KBM-7 (cell line): ENCODE measurements around the gene DNAH10.

Source experiments
- DNase-seq: peaks from one replicate; pipeline ENCODE4 v3.0.0-alpha.2; 2015
- in situ Hi-C: fragments of 300-500 bp; cut with MboI; formaldehyde crosslinking; loops from 2 replicates; pipeline ENCODE4 v1.14.3; 2020; ENCODE audit warnings: low sequenced_read_pairs, low pct_unique_long_range_greater_than_20kb, mixed read lengths

The DNAH10 gene

DNA sequence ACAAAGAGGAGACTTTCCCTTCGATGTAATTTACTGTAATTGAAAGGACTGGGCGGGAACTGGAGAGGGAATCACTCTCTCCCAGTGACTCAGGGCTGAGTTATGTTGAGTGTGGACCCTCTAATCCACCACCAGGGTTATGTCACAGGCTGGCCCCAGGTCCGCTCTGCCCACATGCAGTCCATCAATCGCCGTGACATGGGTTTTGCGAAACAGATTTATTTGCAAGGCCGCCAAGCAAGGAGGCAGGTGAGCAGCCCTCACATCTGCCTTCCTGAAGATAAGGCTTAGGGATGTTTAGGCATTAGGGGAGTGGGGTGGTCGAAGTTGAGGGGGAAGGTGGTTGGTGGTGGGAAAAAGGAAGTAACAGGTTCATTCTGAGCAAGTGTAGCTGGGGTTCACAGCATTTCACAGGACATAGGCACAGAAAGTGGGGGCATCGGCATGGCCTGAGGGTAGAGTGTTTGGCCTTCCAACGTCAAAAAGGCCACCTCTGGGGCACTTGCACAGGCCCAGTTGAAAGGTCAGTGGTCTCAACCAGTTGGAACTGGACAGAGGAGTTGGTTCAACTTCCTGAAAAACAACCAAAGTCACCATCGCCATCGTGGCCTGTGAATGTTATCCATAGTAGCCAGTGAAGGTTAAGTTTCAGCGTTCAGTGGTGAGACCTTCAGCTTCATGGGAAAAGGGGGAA is 66.9 kb downstream of the DNAH10 start:
- in situ Hi-C loops = no loop called here
- DNase-seq = no peak

DNA sequence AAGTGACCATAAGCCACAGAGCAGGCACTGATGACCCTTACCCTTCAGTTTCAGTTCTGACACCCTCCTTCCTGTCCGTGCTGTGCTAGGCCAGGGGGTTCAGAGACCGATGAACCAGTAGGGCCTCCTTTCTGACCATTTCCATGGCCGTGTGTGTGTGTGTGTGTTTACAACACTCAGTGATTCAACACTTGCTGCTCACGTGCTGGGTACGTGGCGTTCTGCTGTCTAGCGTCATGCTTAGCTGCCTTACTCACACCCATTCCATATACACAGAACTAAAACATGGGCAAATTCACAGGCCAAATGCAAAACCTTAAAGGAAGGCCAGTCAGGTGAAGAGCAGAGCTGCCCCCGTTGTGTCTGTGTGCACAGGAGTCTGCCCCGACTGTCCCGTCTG is 67.5 kb downstream of the DNAH10 start:
- in situ Hi-C loops = no loop called here
- DNase-seq = no peak

GRCh38 chr12:123830675-123831074 is 68.6 kb downstream of the DNAH10 start:
- in situ Hi-C loops = no loop called here
- DNase-seq = no peak

- no peak for DNase-seq
- in situ Hi-C loops = no loop called here
These were observed 70.0 kb downstream of the DNAH10 start for GRCh38 chr12:123832052-123832451.

GRCh38 chr12:123833830-123834229 is 71.7 kb downstream of the DNAH10 start:
- in situ Hi-C loops = no loop called here
- no peak for DNase-seq

DNA sequence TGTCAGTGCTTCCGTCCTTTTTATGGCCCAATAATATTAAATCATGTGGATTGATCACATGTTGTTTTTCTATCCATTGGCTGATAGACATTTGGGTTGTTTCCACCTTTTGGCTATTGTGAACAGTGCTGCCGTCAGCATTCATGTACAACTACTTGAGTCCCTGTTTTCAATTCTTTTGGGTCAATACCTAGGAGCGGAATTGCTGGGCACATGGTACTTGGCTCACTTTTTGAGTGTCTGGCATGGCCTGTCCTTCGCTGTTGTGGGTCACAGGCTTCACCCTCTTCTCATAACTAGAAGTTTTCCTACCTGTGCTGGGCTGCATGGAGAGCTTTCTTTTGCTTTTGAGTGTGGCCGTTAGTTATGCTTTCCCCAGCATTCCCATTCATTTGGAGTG is 72.7 kb downstream of the DNAH10 start:
- no peak for DNase-seq
- in situ Hi-C loops = no loop called here

GRCh38 chr12:123836292-123836691 is 74.2 kb downstream of the DNAH10 start:
- DNase-seq = no peak
- in situ Hi-C loops = no loop called here

DNA sequence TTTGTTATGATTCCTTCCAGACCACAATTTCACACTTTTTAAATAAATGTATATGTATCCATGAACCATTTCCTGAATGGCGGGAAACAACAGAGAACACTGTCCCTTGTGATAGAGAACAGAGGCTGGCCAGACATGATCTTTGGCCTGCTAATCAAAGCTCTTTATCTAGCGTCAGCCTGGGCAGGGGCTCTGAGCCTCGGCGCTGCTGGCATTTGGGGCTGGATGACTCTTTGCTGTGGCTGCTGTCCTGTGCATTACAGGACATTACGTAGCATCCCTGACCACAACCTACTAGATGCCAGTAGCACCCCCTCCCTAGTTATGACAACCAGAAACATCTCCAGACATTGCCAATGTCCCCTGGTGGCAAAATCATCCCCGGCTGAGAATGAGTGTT is 77.7 kb downstream of the DNAH10 start:
- no peak for DNase-seq
- in situ Hi-C loops = no loop called here

GRCh38 chr12:123840765-123841425 is 78.8 kb downstream of the DNAH10 start:
- no peak for DNase-seq
- in situ Hi-C loops = no loop called here

DNA sequence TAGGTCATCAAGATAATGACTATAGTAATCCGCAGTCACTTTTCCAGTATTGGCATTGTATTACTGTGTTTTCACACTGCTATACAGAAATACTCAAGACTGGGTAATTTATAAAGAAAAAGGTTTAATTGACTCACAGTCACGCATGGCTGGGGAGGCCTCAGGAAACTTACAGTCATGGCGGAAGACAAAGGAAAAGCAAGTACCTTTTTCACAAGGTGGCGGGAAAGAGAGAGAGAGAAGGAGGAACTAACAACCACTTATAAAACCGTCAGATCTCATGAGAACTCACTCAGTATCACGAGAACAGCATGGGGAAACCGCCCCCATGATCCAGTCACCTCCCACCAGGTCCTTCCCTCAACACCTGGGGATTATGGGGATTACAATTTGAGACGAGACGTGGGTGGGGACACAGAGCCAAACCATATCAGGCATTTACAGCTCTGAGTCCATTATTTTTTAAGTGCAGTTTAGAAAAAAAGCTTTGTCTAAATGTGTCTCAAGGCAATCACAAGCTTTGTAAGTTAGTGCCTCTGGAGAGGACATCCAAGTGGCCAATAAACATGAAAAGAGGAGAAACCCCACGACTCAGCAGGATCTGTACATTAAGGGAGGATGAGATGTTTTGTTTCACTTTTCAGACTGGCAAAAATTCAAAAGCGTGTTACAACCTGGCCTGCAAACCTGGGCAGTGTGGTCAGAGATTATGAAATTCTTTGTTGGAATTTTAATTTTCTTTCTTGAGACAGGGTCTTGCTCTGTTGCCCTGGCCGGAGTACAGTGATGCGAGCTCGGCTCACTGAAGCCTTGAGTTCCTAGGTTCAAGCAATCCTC is 82.0 kb downstream of the DNAH10 start:
- in situ Hi-C loops = no loop called here
- DNase-seq = peak; percentile 46

DNA sequence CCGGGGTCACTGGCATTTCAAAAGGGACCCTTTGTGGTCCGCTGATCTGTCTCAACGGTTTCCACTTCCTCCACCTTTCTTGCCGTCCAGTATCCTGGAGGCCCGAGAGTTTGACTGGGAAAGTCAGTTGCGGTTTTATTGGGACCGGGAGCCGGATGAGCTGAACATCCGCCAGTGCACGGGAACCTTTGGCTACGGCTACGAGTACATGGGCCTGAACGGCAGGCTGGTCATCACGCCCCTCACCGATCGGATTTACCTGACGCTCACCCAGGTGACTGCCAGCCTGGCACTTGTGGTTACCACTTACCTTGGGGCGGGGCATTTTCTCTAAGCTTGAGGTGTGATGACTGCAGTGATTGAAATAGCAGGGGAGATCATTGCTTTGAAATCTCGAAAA is 83.8 kb downstream of the DNAH10 start:
- DNase-seq = no peak
- in situ Hi-C loops = no loop called here

GRCh38 chr12:123846340-123846739 is 84.2 kb downstream of the DNAH10 start:
- DNase-seq = no peak
- in situ Hi-C loops = no loop called here

- no peak for DNase-seq
- in situ Hi-C loops = no loop called here
These were observed 84.9 kb downstream of the DNAH10 start for GRCh38 chr12:123847019-123847418.

GRCh38 chr12:123847876-123848275 is 85.8 kb downstream of the DNAH10 start:
- DNase-seq = no peak
- in situ Hi-C loops = no loop called here

DNA sequence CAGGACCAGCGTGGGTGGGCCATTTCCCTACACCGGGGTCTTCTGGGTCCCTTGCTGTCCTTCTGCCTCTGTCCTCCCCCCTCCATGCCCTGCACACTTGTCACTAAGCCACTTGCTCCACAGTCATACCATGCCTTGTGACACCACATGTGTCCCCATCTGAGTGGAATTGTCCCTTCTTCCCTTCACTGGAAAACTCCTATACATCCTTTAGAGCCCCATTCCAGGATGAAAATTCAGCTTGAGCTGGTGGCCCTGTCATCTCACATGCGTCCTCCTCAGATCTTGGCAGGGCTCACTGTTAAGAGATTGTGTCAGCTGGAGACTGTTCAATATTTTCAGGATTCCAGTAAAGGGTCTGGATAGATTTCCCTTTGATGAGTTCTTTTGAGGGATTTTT is 87.4 kb downstream of the DNAH10 start:
- DNase-seq = no peak
- in situ Hi-C loops = no loop called here

DNA sequence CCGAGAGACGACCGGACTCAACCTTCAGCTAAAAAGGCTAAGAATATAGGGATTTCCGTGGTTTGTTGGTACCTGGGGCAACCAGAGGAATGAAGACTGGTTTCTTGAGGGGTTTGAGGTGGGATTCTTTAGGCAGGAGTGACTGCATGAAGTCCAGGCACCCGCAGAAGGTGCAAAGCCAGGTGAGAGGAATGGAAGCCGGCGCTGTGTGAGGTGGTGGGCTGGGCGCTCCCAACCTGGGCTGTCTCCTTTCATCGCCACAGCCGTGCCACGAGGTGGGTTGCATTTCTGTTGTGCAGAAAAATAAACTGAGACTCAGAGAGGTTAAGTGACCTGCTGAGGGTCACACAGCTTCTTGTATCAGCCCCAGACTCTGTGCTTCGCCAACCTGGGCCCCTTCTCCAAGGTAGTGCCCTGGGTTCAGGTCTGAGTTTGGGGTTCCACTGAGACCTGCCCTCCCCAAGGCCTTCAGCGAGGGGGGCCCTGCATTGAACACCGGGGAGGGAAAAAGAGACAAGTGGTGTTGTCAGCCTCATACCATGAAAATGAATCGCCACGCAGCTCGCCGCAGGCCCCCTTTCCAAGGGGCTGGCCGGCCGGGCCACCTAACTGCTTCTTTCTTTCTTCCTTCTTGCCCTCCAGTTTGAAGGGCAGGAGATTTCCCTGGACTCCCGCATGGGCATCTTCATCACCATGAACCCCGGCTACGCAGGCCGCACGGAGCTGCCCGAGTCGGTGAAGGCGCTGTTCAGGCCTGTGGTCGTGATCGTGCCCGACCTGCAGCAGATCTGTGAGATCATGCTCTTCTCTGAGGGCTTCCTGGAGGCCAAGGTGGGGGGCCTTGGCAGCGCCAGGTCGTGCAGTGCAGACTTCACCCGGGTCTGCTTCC is 88.4 kb downstream of the DNAH10 start:
- no peak for DNase-seq
- in situ Hi-C loops = no loop called here

DNA sequence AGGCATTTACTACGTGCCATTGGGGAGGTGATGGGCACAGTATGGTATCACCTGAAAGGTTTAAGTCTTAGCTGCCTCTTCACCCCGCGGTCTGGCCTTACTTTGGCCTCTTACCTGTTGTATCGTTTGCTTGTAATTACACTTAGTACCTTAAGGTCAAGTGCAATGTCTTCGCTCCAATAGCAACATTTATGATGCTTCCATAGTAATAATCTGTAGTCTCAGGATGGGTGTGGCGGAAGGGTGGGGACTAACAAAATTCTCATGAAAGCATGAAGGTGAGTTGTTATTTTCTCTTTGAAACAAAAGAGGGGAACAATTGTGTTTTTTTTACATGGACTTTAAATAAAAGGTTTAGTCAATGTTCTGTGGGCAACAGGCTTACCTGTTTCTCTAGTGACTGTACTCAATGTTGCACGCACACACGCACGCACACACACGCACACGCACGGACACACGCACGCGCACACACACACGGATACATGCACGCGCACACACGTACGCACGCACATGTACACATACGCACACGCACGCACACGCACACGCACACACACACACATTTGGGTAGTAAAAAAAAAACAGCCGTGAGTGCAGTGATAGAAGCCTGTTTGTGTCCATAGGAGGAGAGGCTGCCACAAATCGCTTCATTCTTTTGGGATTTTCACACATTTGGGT is 91.4 kb downstream of the DNAH10 start:
- no peak for DNase-seq
- in situ Hi-C loops = no loop called here

- in situ Hi-C loops = no loop called here
- DNase-seq = no peak
These were observed 92.1 kb downstream of the DNAH10 start for GRCh38 chr12:123854232-123854631.

GRCh38 chr12:123854918-123855317 is 92.8 kb downstream of the DNAH10 start:
- DNase-seq = peak; percentile 30
- in situ Hi-C loops = no loop called here
